ENCODE results near the gene PHAX.
"Not testable (repeated sequence)": the region's sequence is repeated elsewhere in the genome, so short reads cannot be mapped to it uniquely, and the experiment has no call there.

The PHAX gene

DNA sequence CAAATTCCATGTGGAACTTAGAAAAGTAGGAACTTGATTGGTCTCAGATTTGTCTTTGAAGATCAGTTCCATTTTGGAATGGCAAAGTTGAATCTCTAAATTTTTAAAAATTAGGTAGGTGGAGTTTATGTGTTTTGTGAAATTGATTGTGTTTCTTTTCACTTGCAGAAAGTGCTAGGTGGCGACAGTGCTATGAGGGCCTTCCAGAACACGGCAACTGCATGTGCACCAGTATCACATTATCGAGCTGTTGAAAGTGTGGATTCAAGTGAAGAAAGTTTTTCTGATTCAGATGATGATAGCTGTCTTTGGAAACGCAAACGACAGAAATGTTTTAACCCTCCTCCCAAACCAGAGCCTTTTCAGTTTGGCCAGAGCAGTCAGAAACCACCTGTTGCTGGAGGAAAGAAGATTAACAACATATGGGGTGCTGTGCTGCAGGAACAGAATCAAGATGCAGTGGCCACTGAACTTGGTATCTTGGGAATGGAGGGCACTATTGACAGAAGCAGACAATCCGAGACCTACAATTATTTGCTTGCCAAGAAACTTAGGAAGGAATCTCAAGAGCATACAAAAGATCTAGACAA is 2.8 kb downstream of the PHAX start:
- DNase-seq (ENCODE audit: low read depth in 2 of 2): no peak

DNA sequence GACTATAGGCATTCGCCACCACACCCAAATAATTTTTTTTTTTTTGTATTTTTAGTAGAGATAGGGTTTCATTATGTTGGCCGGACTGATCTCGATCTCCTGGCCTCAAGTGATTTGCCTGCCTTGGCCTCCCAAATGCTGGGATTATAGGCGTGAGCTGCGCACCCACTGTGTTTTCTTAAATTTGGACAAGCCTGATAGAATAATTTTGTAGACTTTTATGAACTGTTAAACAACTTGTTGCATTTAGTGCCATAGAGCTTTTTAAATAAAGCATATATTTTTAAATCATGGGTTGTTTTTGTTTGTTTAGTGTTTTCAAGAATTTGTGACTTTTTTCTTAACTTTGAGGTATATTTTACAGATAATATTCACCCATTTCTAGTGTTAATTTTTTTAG is 4.8 kb downstream of the PHAX start:
- no peak for DNase-seq (ENCODE audit: low read depth in 2 of 2)

DNA sequence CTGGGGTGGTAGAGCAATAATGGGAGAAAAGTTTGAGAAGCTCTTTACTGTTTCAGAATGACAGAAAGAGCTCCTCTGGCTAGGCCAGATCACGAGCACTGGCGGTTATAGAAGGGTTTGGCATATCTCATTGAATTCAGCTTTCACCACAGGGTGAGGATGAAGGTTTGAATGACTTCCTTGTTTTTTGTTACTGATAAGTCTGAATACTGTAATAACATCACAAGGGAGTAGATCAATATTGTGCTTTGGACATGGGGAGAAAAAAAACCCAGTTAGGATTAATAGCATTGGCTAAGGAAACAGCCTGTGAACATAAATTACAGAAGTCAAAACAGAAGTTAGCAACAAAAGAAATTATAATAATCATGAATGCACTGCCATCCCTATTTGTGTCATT is 9.4 kb downstream of the PHAX start:
- no peak for DNase-seq (ENCODE audit: low read depth in 2 of 2)

- DNase-seq (ENCODE audit: low read depth in 2 of 2): no peak
Observed at GRCh38 chr5:126610616-126611015, 9.9 kb downstream of the PHAX start.

DNA sequence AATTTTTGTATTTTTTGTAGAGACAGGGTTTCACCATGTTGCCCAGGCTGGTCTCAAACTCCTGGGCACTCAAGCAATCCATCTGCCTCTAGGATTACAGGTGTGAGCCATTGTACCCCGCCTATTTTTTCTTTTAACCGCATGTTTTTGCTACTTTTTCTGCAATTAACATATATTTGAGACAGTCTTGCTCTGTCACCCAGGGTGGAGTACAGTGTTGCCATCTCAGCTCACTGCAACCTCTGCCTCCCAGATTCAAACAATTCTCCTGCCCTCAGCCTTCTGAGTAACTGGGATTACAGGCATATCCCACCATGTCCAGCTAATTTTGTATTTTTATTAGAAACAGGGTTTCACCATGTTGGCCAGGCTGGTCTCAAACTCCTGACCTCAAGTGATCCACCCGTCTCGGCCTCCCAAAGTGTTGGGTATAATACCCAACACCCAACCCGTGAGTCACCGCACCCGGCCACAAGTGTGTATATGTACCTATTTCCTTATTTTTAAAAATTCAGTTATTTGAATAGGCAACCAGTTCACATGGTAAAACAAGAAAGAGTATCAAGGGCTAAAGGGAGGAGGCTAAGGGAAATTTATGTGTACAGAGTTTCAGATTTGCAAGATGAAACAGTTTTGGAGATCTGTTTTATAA is 13.3 kb downstream of the PHAX start:
- no peak for DNase-seq (ENCODE audit: low read depth in 2 of 2)

GRCh38 chr5:126615286-126615685 is 14.5 kb downstream of the PHAX start:
- no peak for DNase-seq (ENCODE audit: low read depth in 2 of 2)

GRCh38 chr5:126617603-126618002 is 16.9 kb downstream of the PHAX start:
- not testable (repeated sequence) for DNase-seq (ENCODE audit: low read depth in 2 of 2)

DNA sequence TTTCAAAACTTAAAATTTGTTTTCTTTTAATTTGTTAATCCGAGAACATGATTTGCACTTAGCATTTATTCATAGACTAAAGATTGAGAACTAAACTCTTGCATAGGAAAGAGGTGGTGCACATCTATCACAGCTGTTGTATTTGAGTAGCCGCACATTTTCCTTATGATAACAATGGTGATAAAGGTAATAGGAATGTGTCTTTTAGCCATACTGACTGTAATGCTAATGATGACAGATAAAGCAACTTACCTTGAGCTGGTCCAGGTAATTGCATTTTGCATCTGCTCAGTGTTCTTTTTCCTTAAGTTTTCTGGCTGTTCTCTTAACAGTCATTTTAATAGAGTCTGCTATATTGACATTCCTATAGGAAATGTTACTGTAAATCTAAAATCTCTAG is 19.0 kb downstream of the PHAX start:
- no peak for DNase-seq (ENCODE audit: low read depth in 2 of 2)

DNA sequence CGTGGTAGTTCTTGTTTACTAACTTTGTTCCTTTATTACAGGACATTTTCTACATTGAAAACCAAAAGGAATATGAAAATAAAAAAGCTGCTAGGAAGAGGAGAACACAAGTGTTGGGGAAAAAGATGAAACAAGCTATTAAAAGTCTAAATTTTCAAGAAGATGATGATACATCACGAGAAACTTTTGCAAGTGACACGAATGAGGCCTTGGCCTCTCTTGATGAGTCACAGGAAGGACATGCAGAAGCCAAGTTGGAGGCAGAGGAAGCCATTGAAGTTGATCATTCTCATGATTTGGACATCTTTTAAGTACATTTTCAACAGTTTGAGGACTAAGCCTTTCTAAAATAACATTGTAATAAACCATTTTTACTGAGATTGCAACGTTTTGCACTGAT is 23.8 kb downstream of the PHAX start:
- DNase-seq (ENCODE audit: low read depth in 2 of 2): no peak

DNA sequence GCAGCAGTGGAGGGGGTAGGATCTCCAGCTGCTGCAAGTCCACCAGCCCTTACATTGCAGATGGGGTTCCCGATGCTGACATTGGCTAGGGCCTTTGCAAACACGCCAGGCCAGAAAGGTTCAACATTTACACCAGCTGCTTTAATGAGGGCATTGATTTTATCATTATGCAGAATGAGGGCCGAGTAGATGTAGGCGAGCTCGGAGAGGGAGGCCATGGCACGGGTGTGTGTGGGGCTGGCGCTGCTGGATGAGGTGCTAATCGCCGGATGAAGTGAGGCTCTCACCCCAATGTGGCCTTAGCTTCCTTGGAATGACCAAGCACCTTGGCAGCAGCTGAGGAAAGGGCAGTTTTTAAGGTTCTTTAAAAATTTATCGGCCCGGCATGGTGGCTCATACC is 27.4 kb downstream of the PHAX start:
- no peak for DNase-seq (ENCODE audit: low read depth in 2 of 2)

- DNase-seq (ENCODE audit: low read depth in 2 of 2): no peak
Observed at GRCh38 chr5:126631920-126632319, 31.2 kb downstream of the PHAX start.

DNA sequence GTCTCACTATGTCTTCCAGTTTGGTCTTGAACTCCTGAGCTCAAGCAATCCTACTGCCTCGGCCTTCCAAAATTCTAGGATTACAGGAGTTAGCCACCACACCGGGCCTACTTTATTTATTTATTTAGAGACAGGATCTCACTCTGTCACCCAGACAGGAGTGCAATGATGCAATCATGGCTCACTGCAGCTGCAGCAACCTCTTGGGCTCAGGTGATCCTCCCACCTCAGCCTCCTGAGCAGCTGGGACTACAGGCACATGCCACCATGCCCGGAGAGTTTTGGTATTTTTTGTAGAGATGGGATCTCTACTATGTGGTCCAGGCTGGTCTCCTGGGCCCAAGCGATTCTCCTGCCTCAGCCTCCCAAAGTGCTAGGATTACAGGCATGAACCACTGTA is 32.8 kb downstream of the PHAX start:
- DNase-seq (ENCODE audit: low read depth in 2 of 2): no peak

DNA sequence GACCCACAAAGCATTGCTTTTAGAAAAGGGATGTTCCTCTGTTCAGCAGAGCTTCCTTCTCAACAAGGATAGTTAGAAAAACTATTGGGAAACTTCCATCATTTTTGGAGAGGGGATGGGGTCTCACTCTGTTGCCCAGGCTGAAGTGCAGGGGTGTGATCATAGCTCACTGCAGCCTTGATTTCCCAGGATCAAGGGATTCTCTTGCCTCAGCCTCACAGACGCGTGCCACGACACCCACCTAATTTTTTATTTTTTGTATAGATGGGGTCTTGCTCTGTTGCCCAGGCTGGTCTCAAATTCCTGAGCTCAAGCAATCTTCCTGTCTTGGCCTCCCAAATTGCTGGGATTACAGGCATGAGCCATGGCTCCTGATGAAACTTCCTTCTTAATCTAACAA is 34.8 kb downstream of the PHAX start:
- no peak for DNase-seq (ENCODE audit: low read depth in 2 of 2)

GRCh38 chr5:126636956-126637355 is 36.2 kb downstream of the PHAX start:
- no peak for DNase-seq (ENCODE audit: low read depth in 2 of 2)

DNA sequence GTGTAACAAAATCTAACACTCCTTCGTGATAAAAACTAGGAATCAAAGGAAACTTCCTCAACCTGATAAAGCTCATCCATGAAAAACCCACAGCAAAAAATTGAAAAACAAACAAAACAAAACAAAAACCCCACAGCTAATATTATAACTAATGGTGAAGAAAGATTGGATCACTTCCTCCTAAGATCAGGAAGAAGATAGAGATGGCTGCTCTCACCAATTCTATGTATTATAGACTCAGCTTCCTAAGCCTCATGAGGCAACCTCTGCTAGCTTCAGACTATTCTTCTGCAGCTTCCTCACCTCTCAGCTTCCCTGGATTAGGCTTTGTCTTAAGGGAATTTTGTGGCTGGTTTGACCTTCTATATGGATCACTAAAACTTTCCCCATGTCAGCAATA is 40.1 kb downstream of the PHAX start:
- no peak for DNase-seq (ENCODE audit: low read depth in 2 of 2)

- DNase-seq (ENCODE audit: low read depth in 2 of 2): no peak
Observed at GRCh38 chr5:126641387-126641786, 40.6 kb downstream of the PHAX start.

GRCh38 chr5:126645132-126645531 is 44.4 kb downstream of the PHAX start:
- DNase-seq (ENCODE audit: low read depth in 2 of 2): no peak

- DNase-seq (ENCODE audit: low read depth in 2 of 2): no peak
Observed at GRCh38 chr5:126647071-126647470, 46.3 kb downstream of the PHAX start.

- no peak for DNase-seq (ENCODE audit: low read depth in 2 of 2)
Observed at GRCh38 chr5:126648471-126648870, 47.7 kb downstream of the PHAX start.

DNA sequence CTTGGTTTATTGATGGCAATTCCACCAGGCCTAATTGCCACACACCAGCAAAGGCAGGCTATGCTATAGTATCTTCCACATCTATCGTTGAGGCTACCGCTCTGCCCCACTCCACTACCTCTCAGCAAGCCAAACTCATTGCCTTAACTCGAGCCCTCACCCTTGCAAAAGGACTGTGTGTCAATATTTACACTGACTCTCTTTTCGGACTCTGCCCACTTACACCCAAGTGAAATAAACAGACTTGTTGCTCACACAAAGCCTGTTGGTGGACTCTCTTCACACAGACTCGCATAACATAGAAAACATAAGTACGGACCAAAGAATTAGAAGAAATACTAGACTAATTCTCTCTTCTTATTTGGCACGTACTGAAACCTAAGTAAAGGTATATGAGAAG is 48.3 kb downstream of the PHAX start:
- DNase-seq (ENCODE audit: low read depth in 2 of 2): not testable (repeated sequence)

GRCh38 chr5:126649709-126650108 is 49.0 kb downstream of the PHAX start:
- not testable (repeated sequence) for DNase-seq (ENCODE audit: low read depth in 2 of 2)

DNA sequence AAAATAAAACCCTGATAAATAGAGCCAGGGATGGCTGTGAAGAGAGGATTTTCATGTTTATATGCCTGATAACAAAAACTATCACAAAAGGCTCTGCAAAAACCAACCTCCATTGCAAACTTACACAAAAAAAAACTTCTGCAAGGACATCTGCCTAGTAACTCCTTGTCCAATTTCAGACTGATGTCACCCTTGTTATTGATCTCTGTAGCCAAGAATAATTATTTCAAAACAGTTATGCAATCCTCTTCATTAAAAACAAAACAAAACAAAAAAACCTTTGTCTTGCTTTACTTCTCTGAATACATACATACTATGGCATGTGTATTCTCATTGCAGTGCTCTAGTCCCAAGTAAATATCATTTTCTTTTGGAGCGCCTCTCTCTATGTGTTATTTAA is 49.7 kb downstream of the PHAX start:
- no peak for DNase-seq (ENCODE audit: low read depth in 2 of 2)

- no peak for DNase-seq (ENCODE audit: low read depth in 2 of 2)
Observed at GRCh38 chr5:126651013-126651577, 50.3 kb downstream of the PHAX start.
